Transverse colon (tissue), 4 donors: ENCODE results near the gene BRSK1. TPM values are rescaled to one million over a fixed set of nuclear protein-coding genes. Genes with fewer than 3 reads are reported as not detected.

Experiments used
- DNase-seq: peaks from one replicate; pipeline ENCODE4 v3.0.0-alpha.2; 2019
- H3K27ac ChIP-seq, 4 donors: fragments of 200-600 bp; sonication (generic); 2 replicates each; pipeline ENCODE4 v1.5.1; 2016 to 2018; ENCODE audit warnings: inconsistent platforms in 4 of 4
- H3K27me3 ChIP-seq: fragments of 200-600 bp; sonication (generic); 2 replicates; pipeline ENCODE4 v1.5.1; 2017; ENCODE audit warnings: inconsistent platforms
- H3K36me3 ChIP-seq, 4 donors: fragments of 200-600 bp; sonication (generic); 2 replicates each; pipeline ENCODE4 v1.5.1; 2017 to 2019; ENCODE audit warnings: inconsistent platforms in 4 of 4
- H3K4me1 ChIP-seq, 4 donors: fragments of 200-600 bp; sonication (generic); 2 replicates each; pipeline ENCODE4 v1.5.1; 2017 to 2020; ENCODE audit warnings: inconsistent platforms in 4 of 4
- H3K4me3 ChIP-seq, 4 donors: fragments of 200-600 bp; sonication (generic); 1 replicate in 1 of 4; 2 replicates in 3 of 4; pipeline versions ENCODE4 v1.5.1 to v1.6.1; 2017 to 2019; ENCODE audit warnings: inconsistent platforms in 4 of 4
- H3K9me3 ChIP-seq, 2 donors: fragments of 200-600 bp; sonication (generic); 2 replicates each; pipeline ENCODE4 v1.5.1; 2017 to 2019; ENCODE audit warnings: inconsistent platforms in 2 of 2
- CTCF ChIP-seq, 5 experiments: fragments of 200-600 bp in 3 of 5; fragments of 450-650 bp in 2 of 5; sonication (generic) in 3 of 5; IDR thresholded peaks; 1 replicate in 2 of 5; 2 replicates in 3 of 5; pipeline ENCODE4 v1.5.1; 2016 to 2017; ENCODE audit warnings: antibody characterized with exemption in 5 of 5, inconsistent platforms in 3 of 5, mild to moderate bottlenecking in 2 of 5, moderate library complexity in 1 of 5
- EP300 ChIP-seq: sonication (generic); formaldehyde crosslinking; IDR thresholded peaks from one replicate; pipeline ENCODE4 v1.6.1; 2017; ENCODE audit warnings: antibody characterized with exemption, low read depth
- POLR2A ChIP-seq: fragments of 450-650 bp; IDR thresholded peaks from one replicate; pipeline ENCODE4 v1.6.1; 2016; ENCODE audit warnings: antibody characterized with exemption, mild to moderate bottlenecking, moderate library complexity
- POLR2AphosphoS5 ChIP-seq, 3 donors: sonication (generic); formaldehyde crosslinking; IDR thresholded peaks; one replicate each; pipeline ENCODE4 v1.6.1; 2016; ENCODE audit warnings: antibody characterized with exemption in 3 of 3
- WGBS, 2 donors: methylation state at CpG; one replicate each; pipeline ENCODE4 v1.1.5; 2018; ENCODE audit warnings: low coverage in 1 of 2; 5-methylcytosine and 5-hydroxymethylcytosine counted together
- in situ Hi-C, 4 donors: fragments of 200-750 bp; cut with MboI; loops; one replicate each; pipeline versions ENCODE4 v1.15.0 to v1.15.1; 2017; ENCODE audit warnings: low sequenced_read_pairs in 3 of 4, low pct_ligation_motif_present in 1 of 4, low pct_unique_long_range_greater_than_20kb in 1 of 4
- intact Hi-C: fragments of 100-400 bp; cut with DNase I; formaldehyde crosslinking; loops from one replicate; pipeline ENCODE4 v1.15.1; 2023; ENCODE audit warnings: low total_unique reads
- total RNA-seq, 4 donors: library from RNA; depleted of rRNA; stranded (reverse); fragments of >200 nt; gene quantifications; one replicate each; pipeline ENCODE4 v1.1.0, GENCODE V29; 2016

BRSK1 gene
- total RNA-seq, 4 donors from 2014 or later: 1.4 to 17.6 (median 4.7) TPM

DNA sequence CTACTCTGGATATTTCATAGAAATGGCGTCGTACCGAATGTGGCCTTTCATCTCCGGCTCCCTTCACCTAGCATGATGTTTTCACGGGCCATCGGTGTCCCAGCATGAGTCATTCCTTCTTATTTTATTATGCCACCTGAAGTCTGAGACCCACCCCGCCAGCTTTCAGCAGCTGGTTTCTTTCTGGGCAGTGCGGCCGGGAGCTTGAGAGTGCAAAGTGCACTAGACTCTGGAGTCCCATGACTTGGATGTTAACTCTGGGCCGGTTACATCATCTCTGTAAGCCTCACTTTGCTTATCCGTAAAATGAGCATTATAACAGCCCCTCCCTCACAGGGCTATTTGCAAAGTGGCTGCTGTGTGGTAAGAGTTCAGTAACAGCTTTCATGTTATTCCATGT is 50.1 kb downstream of the BRSK1 start:
- H3K27ac ChIP-seq: peak overlapping the region; percentile 67 to 81 (median 72)
- H3K4me1 ChIP-seq: peaks cover 0 to 19% (median 12%) of the 10 kb centered on the region in 4 donors
- H3K36me3 ChIP-seq: no peaks in the 10 kb centered on the region
- no peaks in the 10 kb centered on the region for H3K9me3 ChIP-seq
- no peaks in the 10 kb centered on the region for H3K27me3 ChIP-seq
- 47 to 54% methylated on average over 4 to 11 of the region's 11 CpGs for WGBS, 2 donors
- in situ Hi-C loops (no loop called here), intact Hi-C loops (no loop called here)
- no peak overlapping the region for H3K4me3 ChIP-seq
- no peak for TF ChIP-seq CTCF (IDR thresholded peaks at IDR 0.05)
- TF ChIP-seq POLR2AphosphoS5 (IDR thresholded peaks at IDR 0.05): peak in 2 of 3 donors; percentile 57 to 60
- TF ChIP-seq POLR2A: no peak
- TF ChIP-seq EP300: no peak
- peak; percentile 88 for DNase-seq

DNA sequence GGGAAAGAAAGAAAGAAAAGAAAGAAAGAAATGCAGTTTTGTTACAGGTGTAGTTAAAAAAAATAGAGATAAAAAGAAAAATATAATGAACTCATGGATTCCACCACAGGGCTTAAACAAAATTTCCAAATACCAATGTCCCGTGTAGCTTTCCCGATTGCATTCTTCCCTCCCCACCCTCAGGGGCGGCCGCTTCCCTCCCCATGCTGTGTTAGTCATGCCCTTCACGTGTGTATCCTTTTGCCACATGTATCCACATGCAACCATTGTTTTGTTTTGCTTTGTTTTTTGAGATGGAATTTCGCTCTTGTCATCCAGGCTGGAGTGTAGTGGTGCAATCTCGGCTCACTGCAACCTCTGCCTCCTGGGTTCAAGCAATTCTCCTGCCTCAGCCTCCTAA is 52.3 kb downstream of the BRSK1 start:
- no peaks in the 10 kb centered on the region for H3K27me3 ChIP-seq
- TF ChIP-seq POLR2AphosphoS5 (IDR thresholded peaks at IDR 0.05): no peak
- in situ Hi-C loops: no loop called here
- H3K9me3 ChIP-seq: no peaks in the 10 kb centered on the region
- 80 to 81% methylated on average over 5 to 7 of the region's 7 CpGs for WGBS, 2 donors
- peaks cover 6 to 30% (median 25%) of the 10 kb centered on the region in 4 donors for H3K4me1 ChIP-seq
- H3K36me3 ChIP-seq: no peaks in the 10 kb centered on the region
- no peak overlapping the region for H3K4me3 ChIP-seq
- intact Hi-C loops: no loop called here
- no peak overlapping the region for H3K27ac ChIP-seq
- DNase-seq: no peak

- intact Hi-C loops (no loop called here), in situ Hi-C loops (no loop called here)
- no peaks in the 10 kb centered on the region for H3K9me3 ChIP-seq
These were observed 55.5 kb downstream of the BRSK1 start, which contains the start of gene KMT5C for GRCh38 chr19:55339105-55339888. TSS of gene KMT5C (plus strand) at chr19:55339876. CDS start at chr19:55341937, 2,061 bp downstream.

DNA sequence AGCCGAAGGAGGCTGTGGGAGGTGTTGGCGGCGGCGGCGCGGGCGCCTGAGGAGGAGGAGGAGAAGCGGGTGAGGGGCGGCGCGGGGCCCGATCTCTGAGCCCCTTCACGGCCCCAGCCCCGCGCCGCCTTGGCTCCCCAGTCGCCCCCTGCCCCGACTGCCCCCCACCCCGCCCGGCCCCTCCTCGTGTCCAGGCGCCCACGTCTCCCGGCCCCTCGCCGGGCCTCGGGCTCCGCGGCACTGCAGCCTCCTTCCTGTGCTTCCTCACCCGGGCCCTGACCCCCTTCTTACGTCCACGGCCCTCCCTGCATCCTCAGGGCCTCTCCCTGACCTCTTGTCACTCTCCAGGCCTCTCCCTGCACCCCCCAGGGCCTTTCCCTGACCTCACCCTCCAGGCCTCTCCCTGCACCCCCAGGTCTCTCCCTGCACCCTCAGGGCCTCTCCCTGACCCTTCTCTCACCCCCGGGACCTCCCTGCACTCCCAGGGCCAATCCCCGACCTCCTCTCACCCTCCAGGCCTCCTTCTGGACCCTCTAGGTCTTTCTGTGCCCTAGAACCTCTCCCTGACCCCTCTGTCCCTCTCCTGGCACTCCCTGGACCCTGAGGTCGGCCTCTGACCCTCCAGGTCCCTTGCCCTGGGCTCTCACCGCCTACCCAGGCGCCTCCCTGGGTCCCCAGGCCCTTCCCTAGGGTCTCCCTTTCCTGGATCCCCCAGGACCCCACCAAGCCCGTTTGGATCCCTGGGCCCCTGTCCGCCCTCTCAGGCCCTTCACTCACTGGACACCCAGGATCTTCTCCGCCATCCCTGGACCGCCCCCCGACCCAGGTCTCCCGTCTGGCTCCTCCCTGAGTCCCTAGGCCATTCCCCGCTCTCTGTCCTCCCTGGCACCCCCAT is 56.3 kb downstream of the BRSK1 start:
- Histone ChIP-seq H3K4me3 (peak overlapping the region; percentile 20 to 96 (median 81)), H3K27ac (peak overlapping the region; percentile 83 to 99 (median 96)), H3K4me1 (peaks cover 6 to 33% (median 21%) of the 10 kb centered on the region in 4 donors), H3K9me3 (no peaks in the 10 kb centered on the region), H3K27me3 (no peaks in the 10 kb centered on the region), H3K36me3 (no peaks in the 10 kb centered on the region)
- peak; percentile 46 for DNase-seq
- intact Hi-C loops (loop anchor here (2.0 kb wide), 1 partner anchor 67 kb away; the partner anchor contains the start of gene UBE2S), in situ Hi-C loops (no loop called here)
- 0 to 3% methylated on average over 2 to 31 of the region's 44 CpGs for WGBS, 2 donors
- no peak for TF ChIP-seq POLR2A
- TF ChIP-seq POLR2AphosphoS5 (IDR thresholded peaks at IDR 0.05): peak; percentile 98 to 99 (median 99)

More at GRCh38 chr19:55339105-55339888, 55.5 kb downstream of the BRSK1 start, which contains the start of gene KMT5C:
- peaks cover 6 to 34% (median 23%) of the 10 kb centered on the region in 4 donors for H3K4me1 ChIP-seq
- H3K27ac ChIP-seq: peak within 1 kb of the TSS; percentile 94 to 99 (median 98)
- 0% methylated on average over 10 to 63 of the region's 63 CpGs for WGBS, 2 donors
- DNase-seq: peak; percentile 100
- no peaks in the 10 kb centered on the region for H3K27me3 ChIP-seq
- peak within 1 kb of the TSS; percentile 46 to 96 (median 81) for H3K4me3 ChIP-seq
- TF ChIP-seq POLR2A: peak; percentile 97
- no peak for TF ChIP-seq EP300
- TF ChIP-seq CTCF (IDR thresholded peaks at IDR 0.05): peak; percentile 29 to 70 (median 38)
- peak; percentile 5 to 65 (median 11) for TF ChIP-seq POLR2AphosphoS5 (IDR thresholded peaks at IDR 0.05)
- no peaks in the 10 kb centered on the region for H3K36me3 ChIP-seq
